ENCODE data around the gene MATN1. TPM values are rescaled to one million over a fixed set of nuclear protein-coding genes. Genes with fewer than 3 reads are reported as not detected.

Gene MATN1
- total RNA-seq, 1 donor from 2014 or later, result not detected

DNA sequence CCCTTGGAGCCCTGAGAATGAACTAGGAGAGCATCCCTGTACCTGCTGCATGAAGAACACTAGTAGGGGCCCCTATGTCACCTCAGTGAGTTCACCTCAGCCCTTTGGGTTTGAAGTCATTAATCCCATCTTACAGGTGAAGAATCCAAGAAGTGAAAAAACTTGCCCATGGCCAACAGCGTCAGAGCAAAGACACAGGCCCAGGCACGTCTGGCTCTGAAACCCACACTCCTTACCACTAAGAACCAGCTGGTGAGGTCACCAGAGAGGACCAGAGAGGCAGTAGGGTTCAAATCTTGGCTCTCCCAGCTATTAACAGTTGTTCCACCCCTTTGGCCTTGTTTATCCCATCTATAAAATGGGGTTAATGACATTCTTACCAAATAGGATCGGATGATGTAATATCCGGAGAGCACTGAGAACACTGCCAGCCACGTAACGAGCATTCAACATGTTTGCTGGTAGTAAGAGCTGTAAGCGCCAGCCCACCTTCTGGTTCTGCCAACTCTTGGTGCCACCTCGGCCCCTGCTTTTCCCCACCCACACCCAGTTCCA, 8.8 kb downstream of the MATN1 start:
- Histone ChIP-seq H3K27ac (replicated peaks) (no peak overlapping the region), H3K4me1 (peaks cover 10% of the 10 kb centered on the region), H3K9me3 (replicated peaks) (peaks cover 13% of the 10 kb centered on the region), H3K27me3 (ENCODE audit: low read depth) (no peaks in the 10 kb centered on the region), H3K4me3 (no peak overlapping the region), H3K36me3 (no peaks in the 10 kb centered on the region)
- intact Hi-C loops (cut with micrococcal nuclease), result no loop called here
- DNase-seq, result no peak
- TF ChIP-seq, protein P1, sequence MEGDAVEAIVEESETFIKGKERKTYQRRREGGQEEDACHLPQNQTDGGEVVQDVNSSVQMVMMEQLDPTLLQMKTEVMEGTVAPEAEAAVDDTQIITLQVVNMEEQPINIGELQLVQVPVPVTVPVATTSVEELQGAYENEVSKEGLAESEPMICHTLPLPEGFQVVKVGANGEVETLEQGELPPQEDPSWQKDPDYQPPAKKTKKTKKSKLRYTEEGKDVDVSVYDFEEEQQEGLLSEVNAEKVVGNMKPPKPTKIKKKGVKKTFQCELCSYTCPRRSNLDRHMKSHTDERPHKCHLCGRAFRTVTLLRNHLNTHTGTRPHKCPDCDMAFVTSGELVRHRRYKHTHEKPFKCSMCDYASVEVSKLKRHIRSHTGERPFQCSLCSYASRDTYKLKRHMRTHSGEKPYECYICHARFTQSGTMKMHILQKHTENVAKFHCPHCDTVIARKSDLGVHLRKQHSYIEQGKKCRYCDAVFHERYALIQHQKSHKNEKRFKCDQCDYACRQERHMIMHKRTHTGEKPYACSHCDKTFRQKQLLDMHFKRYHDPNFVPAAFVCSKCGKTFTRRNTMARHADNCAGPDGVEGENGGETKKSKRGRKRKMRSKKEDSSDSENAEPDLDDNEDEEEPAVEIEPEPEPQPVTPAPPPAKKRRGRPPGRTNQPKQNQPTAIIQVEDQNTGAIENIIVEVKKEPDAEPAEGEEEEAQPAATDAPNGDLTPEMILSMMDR (IDR thresholded peaks at IDR 0.05; ENCODE audit: borderline replicate concordance), result no peak

DNA sequence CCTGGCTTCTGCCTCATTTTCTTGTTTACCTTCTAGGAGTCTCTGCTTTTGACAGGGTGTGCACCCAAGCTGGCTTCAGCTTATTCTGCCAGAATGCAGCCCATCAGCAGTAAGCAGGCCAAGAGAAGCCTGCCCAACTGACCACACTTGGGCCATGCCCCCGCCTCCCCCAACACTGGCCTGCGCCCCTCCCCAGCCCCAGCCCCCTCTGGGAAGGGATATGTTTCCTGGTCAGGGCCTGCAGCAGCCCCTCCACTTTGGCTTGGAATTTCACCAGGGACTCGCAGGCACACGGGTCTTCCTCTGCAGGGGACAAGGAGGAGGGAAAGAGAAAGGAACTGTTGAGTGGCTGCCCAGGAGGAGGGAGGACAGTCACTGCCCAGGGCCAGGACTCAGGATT, 9.4 kb downstream of the MATN1 start:
- no peak for DNase-seq
- H3K27me3 ChIP-seq (ENCODE audit: low read depth), result no peaks in the 10 kb centered on the region
- no peaks in the 10 kb centered on the region for H3K36me3 ChIP-seq
- H3K9me3 ChIP-seq (replicated peaks), result peaks cover 13% of the 10 kb centered on the region
- H3K4me1 ChIP-seq, result peaks cover 4% of the 10 kb centered on the region
- no peak overlapping the region for H3K4me3 ChIP-seq
- TF ChIP-seq, protein P1 (IDR thresholded peaks at IDR 0.05; ENCODE audit: borderline replicate concordance), result no peak
- intact Hi-C loops (cut with micrococcal nuclease), result no loop called here
- H3K27ac ChIP-seq (replicated peaks), result no peak overlapping the region

DNA sequence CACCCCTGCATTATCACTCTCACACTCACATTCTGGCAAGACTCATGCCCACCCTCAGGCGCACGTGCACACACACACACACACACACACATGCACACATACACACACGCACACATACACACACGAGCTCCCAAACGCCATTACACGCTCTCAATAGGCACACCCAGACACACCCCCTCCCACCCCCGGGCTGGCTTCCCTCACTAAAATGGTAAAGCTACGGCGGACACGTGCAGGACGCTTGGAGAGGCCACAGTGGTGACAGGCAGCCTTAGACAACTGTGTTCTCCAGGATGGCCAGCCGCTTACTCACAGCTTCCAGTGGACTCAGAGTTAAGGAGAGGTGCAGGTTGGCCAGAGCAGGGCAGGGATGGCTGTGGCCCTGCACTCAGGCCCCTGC, 10.1 kb downstream of the MATN1 start:
- intact Hi-C loops (cut with micrococcal nuclease), result no loop called here
- no peak for DNase-seq
- no peak overlapping the region for H3K27ac ChIP-seq (replicated peaks)
- TF ChIP-seq, protein P1 (IDR thresholded peaks at IDR 0.05; ENCODE audit: borderline replicate concordance), result no peak
- no peak overlapping the region for H3K4me3 ChIP-seq
- no peaks in the 10 kb centered on the region for H3K36me3 ChIP-seq
- peaks cover 13% of the 10 kb centered on the region for H3K9me3 ChIP-seq (replicated peaks)
- peaks cover 6% of the 10 kb centered on the region for H3K27me3 ChIP-seq (ENCODE audit: low read depth)
- H3K4me1 ChIP-seq, result no peaks in the 10 kb centered on the region

DNA sequence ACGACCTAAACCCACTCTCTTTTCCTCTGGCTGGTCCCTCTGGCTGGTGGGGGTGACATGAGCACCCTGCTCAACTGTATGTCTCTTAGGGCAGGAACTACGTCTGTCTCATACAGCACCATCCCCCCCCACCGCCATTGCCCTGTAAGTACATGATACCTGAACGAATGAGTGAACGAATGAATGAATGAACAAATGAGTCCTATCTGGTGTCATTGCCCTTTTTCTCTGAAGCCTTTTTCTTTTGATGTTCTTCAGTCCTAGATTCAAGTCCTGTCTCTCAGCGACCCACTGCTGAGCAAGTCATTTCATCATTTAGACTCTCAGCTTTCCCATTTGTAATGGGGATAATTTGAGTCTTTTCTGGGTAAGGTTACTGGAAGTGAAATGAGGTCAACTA, 10.8 kb downstream of the MATN1 start:
- TF ChIP-seq, protein P1 (IDR thresholded peaks at IDR 0.05; ENCODE audit: borderline replicate concordance), result no peak
- intact Hi-C loops (cut with micrococcal nuclease), result no loop called here
- Histone ChIP-seq H3K27ac (replicated peaks) (no peak overlapping the region), H3K36me3 (no peaks in the 10 kb centered on the region), H3K4me1 (peaks cover 4% of the 10 kb centered on the region), H3K4me3 (no peak overlapping the region), H3K9me3 (replicated peaks) (peaks cover 13% of the 10 kb centered on the region), H3K27me3 (ENCODE audit: low read depth) (peaks cover 10% of the 10 kb centered on the region)
- no peak for DNase-seq

DNA sequence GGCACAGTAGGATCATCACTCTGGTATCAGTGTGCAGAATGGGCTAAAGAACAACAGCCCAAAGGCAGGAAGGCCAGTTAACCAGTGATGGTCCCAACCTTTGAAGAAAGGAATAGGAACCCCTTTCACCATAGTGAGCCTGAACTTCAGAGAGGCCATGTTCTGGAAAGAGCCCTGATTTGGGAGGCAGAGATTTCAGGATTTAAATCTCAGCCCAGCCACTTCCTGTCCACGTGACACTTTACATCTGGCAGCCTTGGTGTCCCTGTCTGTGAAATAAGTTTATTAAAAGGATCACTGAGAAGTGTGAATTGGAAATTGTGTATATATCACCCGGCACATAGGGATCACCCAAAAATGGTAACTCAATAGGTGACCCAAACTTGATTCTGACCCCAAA, 13.0 kb downstream of the MATN1 start:
- Histone ChIP-seq H3K4me1 (peaks cover 24% of the 10 kb centered on the region), H3K4me3 (no peak overlapping the region), H3K36me3 (no peaks in the 10 kb centered on the region), H3K9me3 (replicated peaks) (peaks cover 6% of the 10 kb centered on the region), H3K27ac (replicated peaks) (no peak overlapping the region), H3K27me3 (ENCODE audit: low read depth) (peaks cover 25% of the 10 kb centered on the region)
- TF ChIP-seq, protein P1 (IDR thresholded peaks at IDR 0.05; ENCODE audit: borderline replicate concordance), result no peak
- no peak for DNase-seq
- intact Hi-C loops (cut with micrococcal nuclease), result no loop called here

Measured in left ventricle myocardium inferior (tissue), 1 donor.